HCT116 (cell line): Measurements from ENCODE around the gene GNLY. TPM values are rescaled to one million over a fixed set of nuclear protein-coding genes. Genes with fewer than 3 reads are reported as not detected.

Experiments used
- ATAC-seq: fragments of 200-7000 bp; cut with Tn5 transposase; 2 replicates; pipeline ENCODE4 v1.9.1; 2020; ENCODE audit warnings: mild to moderate bottlenecking, moderate library complexity
- BruUV-seq: library from RNA; stranded (reverse); fragments of 400-500 nt; replicated peaks from 2 replicates; lab custom pipeline; 2021; lab: Mats Ljungman, UMichigan
- CTCF ChIA-PET: fragments of 300-600 bp; sonication (Branson Sonifier 250); formaldehyde crosslinking; loops from one replicate; lab custom pipeline; 2021; ENCODE audit warnings: antibody characterized with exemption; lab: Charles Lee
- POLR2A ChIA-PET: fragments of 300-600, 350-600 bp; sonication (Branson Sonifier 250); formaldehyde crosslinking; loops from one replicate; lab custom pipeline; 2021; ENCODE audit warnings: antibody characterized with exemption; lab: Charles Lee
- RAD21 ChIA-PET, 2 experiments: fragments of 300-600 bp; sonication (Branson Sonifier 250); formaldehyde crosslinking; loops; one replicate each; lab custom pipeline; 2023; ENCODE audit warnings: low total read pairs in 2 of 2; ENCODE audit not compliant: uncharacterized antibody in 2 of 2, unreplicated experiment in 2 of 2, low non-redundant PET in 1 of 2; lab: Charles Lee
- DNase-seq: peaks from one replicate; pipeline ENCODE4 v3.0.0-alpha.2; 2010; ENCODE audit warnings: low read depth, low spot score
- H2AFZ ChIP-seq: fragments of 200-600 bp; shearing (Covaris generic), sonication (generic); 2 replicates; pipeline ENCODE4 v1.6.1; 2017; ENCODE audit warnings: low read depth, mixed run types, mixed read lengths, antibody characterized with exemption, low read length; ENCODE audit not compliant: poor library complexity, severe bottlenecking
- H3K27ac ChIP-seq: 2 replicates; pipeline ENCODE4 v1.5.1; 2012; ENCODE audit warnings: low read depth, low read length
- H3K27me3 ChIP-seq: fragments of 200-600 bp; sonication (generic); 2 replicates; pipeline ENCODE4 v1.6.1; 2016; ENCODE audit warnings: mixed run types, low read length, mixed read lengths; ENCODE audit not compliant: insufficient read depth
- H3K36me3 ChIP-seq, 2 experiments: fragments of 200-500 bp in 1 of 2; fragments of 200-600 bp in 1 of 2; sonication (Bioruptor generic) in 1 of 2; sonication (generic) in 1 of 2; 2 replicates each; pipeline versions ENCODE4 v1.5.1 to v1.6.1; 2014 to 2016; ENCODE audit warnings: low read length in 2 of 2, inconsistent platforms in 1 of 2, mixed read lengths in 1 of 2, mixed run types in 1 of 2; ENCODE audit not compliant: insufficient read depth in 2 of 2, control insufficient read depth in 1 of 2
- H3K4me1 ChIP-seq, 2 experiments: fragments of 200-600 bp in 1 of 2; sonication (generic) in 1 of 2; 2 replicates each; pipeline versions ENCODE4 v1.5.1 to v1.6.1; 2012 to 2017; ENCODE audit warnings: low read length in 2 of 2, inconsistent platforms in 1 of 2, mild to moderate bottlenecking in 1 of 2, mixed read lengths in 1 of 2, mixed run types in 1 of 2, moderate library complexity in 1 of 2; ENCODE audit not compliant: insufficient read depth in 2 of 2, control insufficient read depth in 1 of 2
- H3K4me2 ChIP-seq: fragments of 200-600 bp; sonication (generic); 2 replicates; pipeline ENCODE4 v1.6.1; 2017; ENCODE audit warnings: mixed run types, low read length, mixed read lengths
- H3K4me3 ChIP-seq, 2 experiments: fragments of 200-600 bp in 1 of 2; sonication (generic) in 1 of 2; replicated peaks in 1 of 2; 2 replicates each; pipeline ENCODE4 v1.5.1; 2011 to 2016; ENCODE audit warnings: low read length in 2 of 2, control low read depth in 1 of 2, low read depth in 1 of 2, mild to moderate bottlenecking in 1 of 2, mixed read lengths in 1 of 2, mixed run types in 1 of 2
- H3K79me2 ChIP-seq: fragments of 200-600 bp; sonication (generic); 2 replicates; pipeline ENCODE4 v1.6.1; 2017; ENCODE audit warnings: mild to moderate bottlenecking, mixed run types, low read length, moderate library complexity, mixed read lengths; ENCODE audit not compliant: insufficient read depth
- H3K9ac ChIP-seq: fragments of 200-600 bp; sonication (generic); 2 replicates; pipeline ENCODE4 v1.6.1; 2016; ENCODE audit warnings: low read length, mixed read lengths
- H3K9me2 ChIP-seq: fragments of 200-600 bp; sonication (generic), shearing (Covaris generic); 2 replicates; pipeline ENCODE4 v1.6.1; 2017; ENCODE audit warnings: mixed run types, mild to moderate bottlenecking, moderate library complexity; ENCODE audit not compliant: insufficient read depth
- H3K9me3 ChIP-seq, 2 experiments: fragments of 200-500 bp in 1 of 2; fragments of 200-600 bp in 1 of 2; sonication (Bioruptor generic) in 1 of 2; sonication (generic) in 1 of 2; 2 replicates each; pipeline ENCODE4 v1.6.1; 2014 to 2017; ENCODE audit warnings: low read length in 2 of 2, mixed read lengths in 2 of 2, inconsistent platforms in 1 of 2, low read depth in 1 of 2, mild to moderate bottlenecking in 1 of 2, mixed run types in 1 of 2, moderate library complexity in 1 of 2; ENCODE audit not compliant: control insufficient read depth in 1 of 2, insufficient read depth in 1 of 2
- H4K20me1 ChIP-seq: fragments of 200-600 bp; sonication (generic), shearing (Covaris generic); 2 replicates; pipeline ENCODE4 v1.6.1; 2017; ENCODE audit warnings: mixed run types, mild to moderate bottlenecking, moderate library complexity; ENCODE audit not compliant: insufficient read depth
- CBX3 ChIP-seq: IDR thresholded peaks from 2 replicates; pipeline ENCODE4 v1.6.1; 2012; ENCODE audit warnings: low read depth
- CEBPB ChIP-seq: IDR thresholded peaks from 2 replicates; pipeline ENCODE4 v1.6.1; 2012; ENCODE audit warnings: low read depth
- EZH2phosphoT487 ChIP-seq: fragments of 200-600 bp; IDR thresholded peaks from 2 replicates; pipeline ENCODE4 v1.6.1; 2018; ENCODE audit warnings: antibody characterized with exemption, borderline replicate concordance
- FOSL1 ChIP-seq: IDR thresholded peaks from 2 replicates; pipeline ENCODE4 v1.6.1; 2012; ENCODE audit warnings: low read depth
- JUND ChIP-seq: IDR thresholded peaks from 2 replicates; pipeline ENCODE4 v1.6.1; 2012
- MAX ChIP-seq: IDR thresholded peaks from 2 replicates; pipeline ENCODE4 v1.6.1; 2012
- POLR2A ChIP-seq: IDR thresholded peaks from 2 replicates; pipeline ENCODE4 v1.7.0; 2011; ENCODE audit warnings: borderline replicate concordance; ENCODE audit not compliant: insufficient read depth, insufficient read length; ENCODE audit errors: extremely low read depth
- POLR2AphosphoS5 ChIP-seq: IDR thresholded peaks from 2 replicates; pipeline ENCODE4 v1.6.1; 2011; ENCODE audit warnings: mild to moderate bottlenecking, low read depth, low read length, moderate library complexity
- RAD21 ChIP-seq: IDR thresholded peaks from 2 replicates; pipeline ENCODE4 v1.6.1; 2012; ENCODE audit warnings: low read depth, mild to moderate bottlenecking
- SIN3A ChIP-seq: IDR thresholded peaks from 2 replicates; pipeline ENCODE4 v1.6.1; 2012; ENCODE audit warnings: low read depth
- ZBTB33 ChIP-seq: IDR thresholded peaks from 2 replicates; pipeline ENCODE4 v1.6.1; 2011; ENCODE audit warnings: mild to moderate bottlenecking, low read length, moderate library complexity; ENCODE audit not compliant: insufficient replicate concordance; ENCODE audit errors: extremely low read depth
- ZFX ChIP-seq: fragments of 450-650 bp; IDR thresholded peaks from 2 replicates; pipeline ENCODE4 v1.6.1; 2017
- ZNF274 ChIP-seq: fragments of 200-500 bp; sonication (Bioruptor generic); IDR thresholded peaks from 2 replicates; pipeline ENCODE4 v1.6.1; 2014; ENCODE audit warnings: mild to moderate bottlenecking, low read depth, low read length, inconsistent platforms
- intact Hi-C: fragments of 100-400 bp; cut with micrococcal nuclease; formaldehyde crosslinking; loops from 2 replicates; pipeline ENCODE4 v1.10.0; 2022
- total RNA-seq: library from RNA; stranded (reverse); gene quantifications from one replicate; pipeline ENCODE4 v1.2.1, GENCODE V29; 2021; ENCODE audit not compliant: unreplicated experiment

GNLY gene
- total RNA-seq, 1 experiment from 2014 or later = 0.74 TPM

DNA sequence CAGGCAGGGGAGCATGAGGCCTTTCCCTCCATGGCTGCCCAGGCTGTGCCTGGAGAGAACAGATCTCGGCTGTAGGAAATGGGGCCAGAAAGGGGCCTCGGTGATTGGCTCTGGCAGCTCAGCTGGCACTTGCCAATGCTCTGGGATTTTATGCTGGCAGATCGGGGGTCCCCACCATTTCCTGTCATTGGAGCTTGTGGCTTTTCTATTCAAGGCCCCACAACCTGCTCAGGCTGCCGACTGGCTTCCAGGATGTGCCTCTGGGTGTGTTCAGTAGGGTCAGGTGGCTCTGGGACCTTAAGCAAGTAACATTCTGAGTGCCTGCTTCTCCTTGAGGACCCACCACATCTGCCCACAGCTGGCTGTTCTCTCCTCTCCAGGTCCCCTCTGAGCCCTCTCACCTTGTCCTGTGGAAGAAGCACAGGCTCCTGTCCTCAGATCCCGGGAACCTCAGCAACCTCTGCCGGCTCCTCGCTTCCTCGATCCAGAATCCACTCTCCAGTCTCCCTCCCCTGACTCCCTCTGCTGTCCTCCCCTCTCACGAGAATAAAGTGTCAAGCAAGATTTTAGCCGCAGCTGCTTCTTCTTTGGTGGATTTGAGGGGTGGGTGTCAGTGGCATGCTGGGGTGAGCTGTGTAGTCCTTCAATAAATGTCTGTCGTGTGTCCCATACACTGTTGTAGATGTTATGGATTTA, 4.2 kb downstream of the GNLY start:
- CTCF ChIA-PET = no interaction called here
- no peak for DNase-seq
- H3K4me1 ChIP-seq = peaks cover 17 to 20% of the 10 kb centered on the region in 2 experiments
- TF ChIP-seq EZH2phosphoT487 (no peak), SIN3A (no peak)
- TF ChIP-seq, all 23 proteins: peak for 0
- H3K9ac ChIP-seq = no peak overlapping the region
- H3K27me3 ChIP-seq = no peaks in the 10 kb centered on the region
- ATAC-seq = no peak
- no peak overlapping the region for H2AFZ ChIP-seq
- no peaks in the 10 kb centered on the region for H3K36me3 ChIP-seq
- no peaks in the 10 kb centered on the region for H4K20me1 ChIP-seq
- H3K4me2 ChIP-seq = no peak overlapping the region
- H3K9me2 ChIP-seq = no peaks in the 10 kb centered on the region
- intact Hi-C loops = no loop called here
- RAD21 ChIA-PET = interaction anchor here in 1 of 2 experiments (0.5 kb wide), 1 partner anchor 19 kb away, joined by 4 read pairs; no protein-coding TSS in a partner anchor
- no peak overlapping the region for H3K27ac ChIP-seq
- no peaks in the 10 kb centered on the region for H3K79me2 ChIP-seq
- no peaks in the 10 kb centered on the region for H3K9me3 ChIP-seq
- POLR2A ChIA-PET = no interaction called here
- no peak overlapping the region for H3K4me3 ChIP-seq
- no TSS peak for BruUV-seq

DNA sequence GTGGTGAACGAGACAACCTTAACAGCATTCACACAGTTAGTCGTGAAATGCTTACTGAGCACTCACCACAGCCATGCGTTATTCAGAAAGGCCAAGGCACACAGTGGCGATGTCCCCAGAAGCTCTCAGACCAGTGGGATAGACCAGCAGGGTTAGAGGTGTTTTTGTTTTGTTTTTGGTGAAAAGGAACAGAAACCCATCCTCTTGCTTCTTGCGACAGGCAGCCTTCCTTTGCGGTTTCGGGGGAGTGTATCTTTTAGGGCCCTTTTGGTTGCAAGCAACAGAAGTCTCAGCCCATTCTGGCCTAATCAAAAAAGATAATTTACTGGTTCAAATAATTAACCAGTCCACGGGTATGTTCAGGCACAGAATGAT, 4.7 kb downstream of the GNLY start:
- H3K4me1 ChIP-seq = peaks cover 17 to 20% of the 10 kb centered on the region in 2 experiments
- H3K4me2 ChIP-seq = no peak overlapping the region
- ChIA-PET RAD21 (no interaction called here), POLR2A (no interaction called here), CTCF (interaction anchor here (1.3 kb wide), 1 partner anchor 61 kb away, joined by 3 read pairs; no protein-coding TSS in a partner anchor)
- H3K4me3 ChIP-seq = no peak overlapping the region
- no peaks in the 10 kb centered on the region for H3K79me2 ChIP-seq
- TF ChIP-seq FOSL1 = no peak
- no peak for TF ChIP-seq EZH2phosphoT487
- TF ChIP-seq ZNF274 = no peak
- TF ChIP-seq POLR2AphosphoS5 = no peak
- TF ChIP-seq JUND = no peak
- no peak for TF ChIP-seq ZFX
- TF ChIP-seq ZBTB33 = no peak
- TF ChIP-seq POLR2A = no peak
- TF ChIP-seq SIN3A = no peak
- TF ChIP-seq RAD21 = no peak
- TF ChIP-seq MAX = no peak
- no peak for TF ChIP-seq CEBPB
- no peak for TF ChIP-seq CBX3
- no peak overlapping the region for H2AFZ ChIP-seq
- no peaks in the 10 kb centered on the region for H3K9me2 ChIP-seq
- H4K20me1 ChIP-seq = no peaks in the 10 kb centered on the region
- ATAC-seq (no peak), DNase-seq (no peak)
- intact Hi-C loops = no loop called here
- H3K9me3 ChIP-seq = no peaks in the 10 kb centered on the region
- BruUV-seq = no TSS peak
- H3K36me3 ChIP-seq = no peaks in the 10 kb centered on the region
- H3K27ac ChIP-seq = no peak overlapping the region
- H3K9ac ChIP-seq = no peak overlapping the region
- no peaks in the 10 kb centered on the region for H3K27me3 ChIP-seq
